Measurements from ENCODE around the gene ATP1A4. TPM values are rescaled to one million over a fixed set of nuclear protein-coding genes. Genes with fewer than 3 reads are reported as not detected.

Gene ATP1A4
- total and polyA plus RNA-seq, 2 of the 8 experiments (the other 6 are each of a cell fraction or from before 2014, with no cell fraction given): 0.48 to 0.61 TPM

- no peak overlapping the region for H2AK5ac ChIP-seq (ENCODE audit: low read depth, low read length)
- H3K36me3 ChIP-seq (ENCODE audit: control insufficient read depth in 2 of 4, insufficient read depth in 4 of 4, low read length in 3 of 4): peaks cover 0 to 8% (median 3%) of the 10 kb centered on the region in 4 experiments; a peak in 3 of 8 replicates
- no peaks in the 10 kb centered on the region for H3K23me2 ChIP-seq (ENCODE audit: low read depth, low read length)
- FAIRE-seq (no peak), DNase-seq (ENCODE audit: low read depth in 1 of 2, low spot score in 2 of 2) (no peak)
- H2BK20ac ChIP-seq (ENCODE audit: low read length): no peak overlapping the region
- H3K79me2 ChIP-seq (ENCODE audit: control insufficient read depth in 1 of 2, insufficient read depth in 2 of 2, low read length in 2 of 2): no peaks in the 10 kb centered on the region
- H3K79me1 ChIP-seq (ENCODE audit: low read depth, low read length): no peaks in the 10 kb centered on the region
- no peaks in the 10 kb centered on the region for H3K9me3 ChIP-seq (ENCODE audit: insufficient read depth in 2 of 2, low read depth in 1 of 2, low read length in 1 of 2)
- H4K5ac ChIP-seq (ENCODE audit: insufficient read length, low read depth, low read length): no peak overlapping the region
- ChIA-PET CTCF (ENCODE audit: partially characterized antibody) (no interaction called here), POLR2A (ENCODE audit: partially characterized antibody) (interaction anchor here (0.8 to 1.5 kb wide), 6 partner anchors 11 to 49 kb away, joined by 3 to 4 read pairs (median 3); partner anchors contain the start of gene CASQ1)
- no peak overlapping the region for H2BK15ac ChIP-seq (ENCODE audit: low read length)
- H3K9ac ChIP-seq (replicated peaks in 1 of 4; ENCODE audit: extremely low read depth in 1 of 4, low read depth in 3 of 4, low read length in 3 of 4): no peak overlapping the region
- H4K20me1 ChIP-seq (replicated peaks in 1 of 2; ENCODE audit: control insufficient read depth in 1 of 2, insufficient read depth in 2 of 2, low read length in 2 of 2): no peaks in the 10 kb centered on the region
- no peak overlapping the region for H3K23ac ChIP-seq (ENCODE audit: insufficient read length)
- 0 out of 7 replicates have a peak, but pooled peaks cover 0 to 2% (median 0%) of the 10 kb centered on the region in 4 experiments for H3K4me1 ChIP-seq (replicated peaks in 1 of 4; ENCODE audit: control insufficient read depth in 3 of 4, insufficient read depth in 4 of 4, low read length in 3 of 4)
- H2BK5ac ChIP-seq (ENCODE audit: low read depth, low read length): no peak overlapping the region
- H2BK120ac ChIP-seq (replicated peaks; ENCODE audit: low read depth, low read length): no peak overlapping the region
- H3K4me2 ChIP-seq (ENCODE audit: insufficient read depth in 1 of 2, low read depth in 2 of 2, low read length in 2 of 2): no peak overlapping the region
- H2BK12ac ChIP-seq (ENCODE audit: low read depth, low read length): no peak overlapping the region
- no peak overlapping the region for H4K8ac ChIP-seq (ENCODE audit: extremely low read depth, insufficient read depth, low read length)
- no peak overlapping the region for H3K4ac ChIP-seq (replicated peaks; ENCODE audit: insufficient read length, low read depth, low read length)
- no peaks in the 10 kb centered on the region for H3K27me3 ChIP-seq (replicated peaks in 1 of 4; ENCODE audit: control insufficient read depth in 3 of 4, extremely low read depth in 1 of 4, insufficient read depth in 3 of 4, low read length in 3 of 4)
- H2AFZ ChIP-seq (ENCODE audit: low read length): no peak overlapping the region
- H3K4me3 ChIP-seq (ENCODE audit: extremely low read depth in 1 of 4, insufficient read depth in 2 of 4, low read depth in 3 of 4, low read length in 4 of 4): no peak overlapping the region
- H3K14ac ChIP-seq (ENCODE audit: insufficient read length): no peak overlapping the region
- H3K56ac ChIP-seq (replicated peaks; ENCODE audit: insufficient read length, low read depth, low read length): no peak overlapping the region
- no peak overlapping the region for H4K91ac ChIP-seq (replicated peaks; ENCODE audit: insufficient read length, low read length)
- WGBS, 2 experiments (ENCODE audit: extremely low coverage in 1 of 2, insufficient coverage in 1 of 2, insufficient read length in 1 of 2, insufficient replicate concordance in 2 of 2, low coverage in 1 of 2, low lambda C conversion rate in 2 of 2, missing lambda C conversion rate in 1 of 2): 94% methylated on average over 14 of the region's 14 CpGs; no CpG with 5 or more reads in 1 of the 2 experiments
- TF ChIP-seq RBBP5 (IDR thresholded peaks at IDR 0.05; ENCODE audit: borderline replicate concordance, low read depth, low read length) (no peak), RNF2 (IDR thresholded peaks at IDR 0.05; ENCODE audit: borderline replicate concordance, low read depth, low read length, missing control alignments, poor library complexity, severe bottlenecking) (no peak), KDM1A (IDR thresholded peaks at IDR 0.05; ENCODE audit: borderline replicate concordance, low read length) (no peak), RAD21 (IDR thresholded peaks at IDR 0.05 in 1 of 2, conservative IDR thresholded peaks at IDR 0.05 in 1 of 2; ENCODE audit: low read depth in 2 of 2, low read length in 2 of 2) (no peak), SRF (IDR thresholded peaks at IDR 0.05; ENCODE audit: low read depth, low read length) (no peak), ATF3 (IDR thresholded peaks at IDR 0.05; ENCODE audit: insufficient read depth, low read depth, low read length) (no peak), SP4 (IDR thresholded peaks at IDR 0.05; ENCODE audit: low read length) (no peak), CBX8 (IDR thresholded peaks at IDR 0.05; ENCODE audit: borderline replicate concordance, low read depth, low read length) (no peak), HDAC6 (IDR thresholded peaks at IDR 0.05; ENCODE audit: low read depth, low read length) (no peak), KDM5A (IDR thresholded peaks at IDR 0.05; ENCODE audit: low read length) (no peak)
- no peak overlapping the region for H3K18ac ChIP-seq (ENCODE audit: extremely low read depth, low read length)
- no peak overlapping the region for H3K27ac ChIP-seq (ENCODE audit: low read depth, low read length)
Observed at GRCh38 chr1:160146107-160146506, 5.3 kb upstream of the ATP1A4 start.
